GM15510 (cell line): ENCODE data around the gene RPS28.

ENCODE experiments used
- POLR2A ChIP-seq: IDR thresholded peaks from 3 replicates; pipeline ENCODE4 v1.6.1; 2011; ENCODE audit warnings: borderline replicate concordance; ENCODE audit not compliant: insufficient read length; ENCODE audit errors: extremely low read depth

RPS28 gene

GRCh38 chr19:8361921-8362793, 40.9 kb downstream of the RPS28 start:
- TF ChIP-seq POLR2A: no peak

- TF ChIP-seq POLR2A: no peak
Measured at GRCh38 chr19:8363803-8364771, 42.8 kb downstream of the RPS28 start, which contains the start of gene ANGPTL4. TSS of gene ANGPTL4 (plus strand) at chr19:8364155. CDS start at chr19:8364322, 167 bp downstream.

GRCh38 chr19:8366121-8366581, 44.9 kb downstream of the RPS28 start:
- no peak for TF ChIP-seq POLR2A

- no peak for TF ChIP-seq POLR2A
Measured at GRCh38 chr19:8366961-8367326, 45.6 kb downstream of the RPS28 start.

- TF ChIP-seq POLR2A: no peak
Measured at GRCh38 chr19:8367327-8368001, 46.2 kb downstream of the RPS28 start.

GRCh38 chr19:8370176-8371010, 49.1 kb downstream of the RPS28 start:
- TF ChIP-seq POLR2A: no peak

- no peak for TF ChIP-seq POLR2A
Measured at GRCh38 chr19:8371011-8371804, 49.9 kb downstream of the RPS28 start.
